SU-DHL-6 (cell line): ENCODE measurements around the gene THEMIS.

Experiments
- EZH2phosphoT487 ChIP-seq: fragments of 200-600 bp; sonication (generic), shearing (Covaris generic); conservative IDR thresholded peaks from 2 replicates; pipeline ENCODE4 v1.6.1; 2018; ENCODE audit warnings: mild to moderate bottlenecking, antibody characterized with exemption, low read length, moderate library complexity, mixed read lengths
- TF ChIP-seq, protein P1 (sequence below): fragments of 200-600 bp; sonication (generic); IDR thresholded peaks from one replicate; pipeline ENCODE4 v1.5.1; 2017; ENCODE audit warnings: antibody characterized with exemption, mild to moderate bottlenecking, low read length, moderate library complexity; ENCODE audit not compliant: insufficient read depth, poor library complexity, severe bottlenecking

DNA sequence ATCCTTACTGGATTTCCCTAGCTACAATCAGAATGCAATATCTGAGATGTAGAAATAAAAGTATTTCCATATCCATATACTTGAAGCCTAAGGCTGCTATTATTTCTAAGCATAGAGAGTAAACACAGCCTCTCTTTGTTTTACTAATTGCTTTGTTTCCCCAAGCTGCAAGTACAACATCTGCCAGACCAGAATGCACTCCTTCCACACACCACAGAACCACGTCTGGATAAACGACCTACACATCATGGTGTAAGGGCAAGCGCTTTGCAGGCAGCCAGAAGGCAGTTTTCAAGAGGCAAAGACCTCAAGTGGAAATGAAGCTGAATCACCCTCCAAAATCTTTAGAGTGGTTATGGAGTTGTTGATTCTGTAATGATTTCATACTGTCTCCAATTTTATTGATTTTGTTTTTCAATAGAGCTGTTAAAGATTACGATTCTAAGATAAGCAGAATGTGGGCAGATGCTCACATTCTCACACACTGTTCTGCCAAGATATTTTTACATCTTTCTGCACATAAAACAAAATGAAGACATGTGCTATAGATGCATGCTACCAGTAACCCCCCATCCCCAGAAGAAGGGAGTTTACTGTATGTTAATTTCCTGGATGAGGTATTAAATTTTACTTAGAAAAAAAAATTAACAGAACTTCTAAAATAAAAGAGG lies 88.8 kb downstream of the THEMIS start:
- TF ChIP-seq, protein P1, sequence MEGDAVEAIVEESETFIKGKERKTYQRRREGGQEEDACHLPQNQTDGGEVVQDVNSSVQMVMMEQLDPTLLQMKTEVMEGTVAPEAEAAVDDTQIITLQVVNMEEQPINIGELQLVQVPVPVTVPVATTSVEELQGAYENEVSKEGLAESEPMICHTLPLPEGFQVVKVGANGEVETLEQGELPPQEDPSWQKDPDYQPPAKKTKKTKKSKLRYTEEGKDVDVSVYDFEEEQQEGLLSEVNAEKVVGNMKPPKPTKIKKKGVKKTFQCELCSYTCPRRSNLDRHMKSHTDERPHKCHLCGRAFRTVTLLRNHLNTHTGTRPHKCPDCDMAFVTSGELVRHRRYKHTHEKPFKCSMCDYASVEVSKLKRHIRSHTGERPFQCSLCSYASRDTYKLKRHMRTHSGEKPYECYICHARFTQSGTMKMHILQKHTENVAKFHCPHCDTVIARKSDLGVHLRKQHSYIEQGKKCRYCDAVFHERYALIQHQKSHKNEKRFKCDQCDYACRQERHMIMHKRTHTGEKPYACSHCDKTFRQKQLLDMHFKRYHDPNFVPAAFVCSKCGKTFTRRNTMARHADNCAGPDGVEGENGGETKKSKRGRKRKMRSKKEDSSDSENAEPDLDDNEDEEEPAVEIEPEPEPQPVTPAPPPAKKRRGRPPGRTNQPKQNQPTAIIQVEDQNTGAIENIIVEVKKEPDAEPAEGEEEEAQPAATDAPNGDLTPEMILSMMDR: no peak
- TF ChIP-seq EZH2phosphoT487: no peak
